ENCODE results near the gene RPS3. TPM values are rescaled to one million over a fixed set of nuclear protein-coding genes. Genes with fewer than 3 reads are reported as not detected.

RPS3 gene
- polyA plus RNA-seq, 1 of the 3 experiments (the other 2 are of a cell fraction), result 4,540 TPM

DNA sequence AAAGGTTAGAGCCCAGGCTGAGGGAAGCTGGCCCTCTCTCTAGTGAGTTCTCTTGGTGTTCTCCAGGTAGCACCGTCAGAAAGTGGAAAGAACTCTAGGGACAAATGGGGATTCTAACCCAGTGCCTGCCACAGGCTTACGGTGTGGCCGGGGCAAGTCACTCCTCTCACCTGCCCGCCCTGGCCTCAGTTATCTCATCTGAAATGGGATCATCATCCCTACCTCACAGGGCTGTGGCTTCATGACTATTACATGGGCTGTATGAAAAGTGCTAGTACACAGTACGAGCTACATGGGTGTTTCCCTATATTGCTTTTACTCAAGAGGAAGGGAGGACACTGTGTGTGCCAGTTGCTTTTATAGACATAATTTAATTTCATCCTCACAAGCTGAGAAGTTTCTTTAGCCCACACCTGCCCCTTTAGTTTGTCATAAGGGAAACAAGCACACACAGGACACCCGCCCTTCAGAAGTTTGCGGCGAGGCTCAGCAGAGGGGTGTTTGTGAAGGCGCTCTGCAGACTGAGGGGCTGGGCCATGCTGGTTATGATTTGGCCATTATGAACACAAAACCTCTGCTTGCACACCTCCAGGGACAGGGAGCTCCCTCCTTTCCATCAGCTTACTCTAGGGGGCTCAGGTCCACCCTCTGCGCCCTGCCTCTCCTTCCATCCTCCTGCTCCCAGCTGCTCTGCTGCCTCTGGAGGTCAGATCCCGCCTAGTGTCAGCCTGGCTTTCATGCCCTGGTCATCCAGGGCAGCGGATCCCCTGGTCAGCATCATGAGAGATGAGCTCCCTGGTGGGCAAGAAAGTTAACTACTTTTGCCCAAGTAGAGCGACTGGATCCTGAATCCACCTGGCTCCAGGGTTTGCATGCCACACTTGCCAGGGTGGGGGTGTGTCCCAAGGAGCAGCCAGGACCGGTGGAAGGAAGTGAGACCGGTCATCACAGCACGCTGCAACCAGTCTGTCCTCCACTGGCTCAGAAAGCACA is 32.5 kb downstream of the RPS3 start:
- no peak for TF ChIP-seq FOXJ3 (CRISPR knock-in tag; IDR thresholded peaks at IDR 0.05)
- TF ChIP-seq, protein P1, sequence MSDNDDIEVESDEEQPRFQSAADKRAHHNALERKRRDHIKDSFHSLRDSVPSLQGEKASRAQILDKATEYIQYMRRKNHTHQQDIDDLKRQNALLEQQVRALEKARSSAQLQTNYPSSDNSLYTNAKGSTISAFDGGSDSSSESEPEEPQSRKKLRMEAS (IDR thresholded peaks at IDR 0.05; ENCODE audit: low read depth), result no peak
- POLR2A ChIA-PET, result interaction anchor here (1.1 kb wide), 1 partner anchor 10 kb away, joined by 3 read pairs; no protein-coding TSS in a partner anchor
- CTCF ChIA-PET, result interaction anchor here (0.8 to 9.0 kb wide), 11 partner anchors 9 to 101 kb away, joined by 3 to 54 read pairs (median 4); partner anchors contain the start of gene RPS3

DNA sequence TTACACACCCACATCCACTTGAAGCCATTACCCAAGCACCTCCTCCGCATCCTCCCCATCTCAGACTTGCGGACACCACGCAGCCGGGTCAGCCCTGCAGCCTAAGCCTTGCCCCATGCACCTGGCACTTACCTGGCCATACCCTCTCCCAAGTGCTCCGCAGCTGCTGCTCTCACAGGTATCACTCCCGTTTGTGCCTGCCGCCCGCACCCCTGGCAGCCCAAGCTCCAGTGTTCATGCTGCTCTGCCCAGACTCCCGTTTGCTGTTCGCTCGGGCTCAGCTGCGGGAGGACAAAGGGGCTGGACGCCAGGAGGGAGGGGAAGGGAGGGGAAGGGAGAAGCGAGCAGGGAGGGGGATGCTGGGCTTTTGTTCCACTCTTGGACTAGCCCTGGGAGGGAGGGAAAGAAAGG is 33.6 kb downstream of the RPS3 start, which contains the start of gene KLHL35:
TSS of gene KLHL35 (minus strand) at position 293 of the 411 bp plus-strand sequence. CDS start 2,574 bp downstream, outside the sequence.
- H3K79me2 ChIP-seq (ENCODE audit: insufficient read depth), result no peaks in the 10 kb centered on the region
- no peak within 1 kb of the TSS for H3K27ac ChIP-seq (ENCODE audit: low read depth in 2 of 2, low read length in 1 of 2)
- H3K27me3 ChIP-seq (ENCODE audit: insufficient read depth), result peaks cover 9% of the 10 kb centered on the region
- TF ChIP-seq, protein P2, sequence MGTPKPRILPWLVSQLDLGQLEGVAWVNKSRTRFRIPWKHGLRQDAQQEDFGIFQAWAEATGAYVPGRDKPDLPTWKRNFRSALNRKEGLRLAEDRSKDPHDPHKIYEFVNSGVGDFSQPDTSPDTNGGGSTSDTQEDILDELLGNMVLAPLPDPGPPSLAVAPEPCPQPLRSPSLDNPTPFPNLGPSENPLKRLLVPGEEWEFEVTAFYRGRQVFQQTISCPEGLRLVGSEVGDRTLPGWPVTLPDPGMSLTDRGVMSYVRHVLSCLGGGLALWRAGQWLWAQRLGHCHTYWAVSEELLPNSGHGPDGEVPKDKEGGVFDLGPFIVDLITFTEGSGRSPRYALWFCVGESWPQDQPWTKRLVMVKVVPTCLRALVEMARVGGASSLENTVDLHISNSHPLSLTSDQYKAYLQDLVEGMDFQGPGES (IDR thresholded peaks at IDR 0.05; ENCODE audit: low read depth, low read length), result no peak
- TF ChIP-seq RCOR1 (IDR thresholded peaks at IDR 0.05; ENCODE audit: low read length) (no peak), MXI1 (IDR thresholded peaks at IDR 0.05; ENCODE audit: low read depth, low read length) (no peak), RFX5 (IDR thresholded peaks at IDR 0.05; ENCODE audit: low read length) (no peak), SMC3 (IDR thresholded peaks at IDR 0.05; ENCODE audit: low read depth, low read length) (no peak), YY1 (IDR thresholded peaks at IDR 0.05; ENCODE audit: low read depth) (no peak), EZH2phosphoT487 (IDR thresholded peaks at IDR 0.05; ENCODE audit: borderline replicate concordance, low read depth) (no peak), NFIC (IDR thresholded peaks at IDR 0.05; ENCODE audit: borderline replicate concordance) (no peak), JUND (IDR thresholded peaks at IDR 0.05) (no peak)
- TF ChIP-seq, protein P3, sequence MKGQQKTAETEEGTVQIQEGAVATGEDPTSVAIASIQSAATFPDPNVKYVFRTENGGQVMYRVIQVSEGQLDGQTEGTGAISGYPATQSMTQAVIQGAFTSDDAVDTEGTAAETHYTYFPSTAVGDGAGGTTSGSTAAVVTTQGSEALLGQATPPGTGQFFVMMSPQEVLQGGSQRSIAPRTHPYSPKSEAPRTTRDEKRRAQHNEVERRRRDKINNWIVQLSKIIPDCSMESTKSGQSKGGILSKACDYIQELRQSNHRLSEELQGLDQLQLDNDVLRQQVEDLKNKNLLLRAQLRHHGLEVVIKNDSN (IDR thresholded peaks at IDR 0.05; ENCODE audit: borderline replicate concordance, low read depth), result no peak
- TF ChIP-seq, protein P4, sequence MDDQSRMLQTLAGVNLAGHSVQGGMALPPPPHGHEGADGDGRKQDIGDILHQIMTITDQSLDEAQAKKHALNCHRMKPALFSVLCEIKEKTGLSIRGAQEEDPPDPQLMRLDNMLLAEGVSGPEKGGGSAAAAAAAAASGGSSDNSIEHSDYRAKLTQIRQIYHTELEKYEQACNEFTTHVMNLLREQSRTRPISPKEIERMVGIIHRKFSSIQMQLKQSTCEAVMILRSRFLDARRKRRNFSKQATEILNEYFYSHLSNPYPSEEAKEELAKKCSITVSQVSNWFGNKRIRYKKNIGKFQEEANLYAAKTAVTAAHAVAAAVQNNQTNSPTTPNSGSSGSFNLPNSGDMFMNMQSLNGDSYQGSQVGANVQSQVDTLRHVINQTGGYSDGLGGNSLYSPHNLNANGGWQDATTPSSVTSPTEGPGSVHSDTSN (IDR thresholded peaks at IDR 0.05), result no peak
- TF ChIP-seq, protein P5, sequence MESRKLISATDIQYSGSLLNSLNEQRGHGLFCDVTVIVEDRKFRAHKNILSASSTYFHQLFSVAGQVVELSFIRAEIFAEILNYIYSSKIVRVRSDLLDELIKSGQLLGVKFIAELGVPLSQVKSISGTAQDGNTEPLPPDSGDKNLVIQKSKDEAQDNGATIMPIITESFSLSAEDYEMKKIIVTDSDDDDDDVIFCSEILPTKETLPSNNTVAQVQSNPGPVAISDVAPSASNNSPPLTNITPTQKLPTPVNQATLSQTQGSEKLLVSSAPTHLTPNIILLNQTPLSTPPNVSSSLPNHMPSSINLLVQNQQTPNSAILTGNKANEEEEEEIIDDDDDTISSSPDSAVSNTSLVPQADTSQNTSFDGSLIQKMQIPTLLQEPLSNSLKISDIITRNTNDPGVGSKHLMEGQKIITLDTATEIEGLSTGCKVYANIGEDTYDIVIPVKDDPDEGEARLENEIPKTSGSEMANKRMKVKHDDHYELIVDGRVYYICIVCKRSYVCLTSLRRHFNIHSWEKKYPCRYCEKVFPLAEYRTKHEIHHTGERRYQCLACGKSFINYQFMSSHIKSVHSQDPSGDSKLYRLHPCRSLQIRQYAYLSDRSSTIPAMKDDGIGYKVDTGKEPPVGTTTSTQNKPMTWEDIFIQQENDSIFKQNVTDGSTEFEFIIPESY (IDR thresholded peaks at IDR 0.05; ENCODE audit: borderline replicate concordance, low read depth), result no peak
- H3K9ac ChIP-seq, result no peak within 1 kb of the TSS
- whole genome bisulfite sequencing (ENCODE audit: low lambda C conversion rate), result 84% methylated on average over 14 of the region's 14 CpGs
- H3K4me1 ChIP-seq (ENCODE audit: control insufficient read depth in 1 of 2, insufficient read depth in 2 of 2, low read depth in 1 of 2, low read length in 1 of 2), result peaks cover 0 to 19% of the 10 kb centered on the region in 2 experiments; a peak in 1 of 4 replicates
- no peak within 1 kb of the TSS for H2AFZ ChIP-seq (ENCODE audit: low read depth)
- no peaks in the 10 kb centered on the region for H3K9me3 ChIP-seq
- no peak within 1 kb of the TSS for H3K4me3 ChIP-seq (ENCODE audit: low read depth in 2 of 2, low read length in 1 of 2)
- H3K4me2 ChIP-seq, result no peak within 1 kb of the TSS
- H3K36me3 ChIP-seq (replicated peaks in 1 of 2; ENCODE audit: control insufficient read depth in 1 of 2, insufficient read depth in 2 of 2, low read length in 1 of 2), result no peaks in the 10 kb centered on the region
- no peak for DNase-seq
- ChIA-PET CTCF (interaction anchor here (0.7 to 9.0 kb wide), 7 partner anchors 12 to 114 kb away, joined by 3 to 54 read pairs (median 6); no protein-coding TSS in a partner anchor), POLR2A (interaction anchor here (0.7 kb wide), 1 partner anchor 9 kb away, joined by 3 read pairs; no protein-coding TSS in a partner anchor)
- H3F3A ChIP-seq (replicated peaks; ENCODE audit: insufficient read depth), result no peaks in the 10 kb centered on the region
- H4K20me1 ChIP-seq (ENCODE audit: insufficient read depth), result no peaks in the 10 kb centered on the region
- no peaks in the 10 kb centered on the region for H3K9me2 ChIP-seq

More for the DNA sequence above, 32.5 kb downstream of the RPS3 start:
- Histone ChIP-seq H3K9me3 (no peaks in the 10 kb centered on the region), H3K4me3 (ENCODE audit: low read depth in 2 of 2, low read length in 1 of 2) (no peak overlapping the region), H3K4me1 (ENCODE audit: control insufficient read depth in 1 of 2, insufficient read depth in 2 of 2, low read depth in 1 of 2, low read length in 1 of 2) (peaks cover 0 to 21% of the 10 kb centered on the region in 2 experiments; a peak in 1 of 4 replicates), H2AFZ (ENCODE audit: low read depth) (no peak overlapping the region), H3F3A (replicated peaks; ENCODE audit: insufficient read depth) (no peaks in the 10 kb centered on the region), H3K79me2 (ENCODE audit: insufficient read depth) (no peaks in the 10 kb centered on the region), H4K20me1 (ENCODE audit: insufficient read depth) (no peaks in the 10 kb centered on the region), H3K27ac (ENCODE audit: low read depth in 2 of 2, low read length in 1 of 2) (no peak overlapping the region), H3K36me3 (replicated peaks in 1 of 2; ENCODE audit: control insufficient read depth in 1 of 2, insufficient read depth in 2 of 2, low read length in 1 of 2) (no peaks in the 10 kb centered on the region), H3K27me3 (ENCODE audit: insufficient read depth) (peaks cover 9% of the 10 kb centered on the region), H3K4me2 (no peak overlapping the region), H3K9ac (no peak overlapping the region), H3K9me2 (no peaks in the 10 kb centered on the region)
- 91% methylated on average over 9 of the region's 16 CpGs for WGBS (ENCODE audit: low lambda C conversion rate)
- peak; percentile 55 for DNase-seq
